HG02973 (cell line): ENCODE results near the gene PRDM12.
A peak's percentile ranks its signal among the peaks of the same experiment; 100 is the strongest.

ENCODE experiments used
- ATAC-seq: cut with Tn5 transposase; IDR thresholded peaks from one replicate; pipeline ENCODE4 v1.9.1; 2021; ENCODE audit warnings: moderate library complexity; ENCODE audit not compliant: unreplicated experiment

The PRDM12 gene

GRCh38 chr9:130687615-130688014 is 23.2 kb downstream of the PRDM12 start:
- no peak for ATAC-seq

DNA sequence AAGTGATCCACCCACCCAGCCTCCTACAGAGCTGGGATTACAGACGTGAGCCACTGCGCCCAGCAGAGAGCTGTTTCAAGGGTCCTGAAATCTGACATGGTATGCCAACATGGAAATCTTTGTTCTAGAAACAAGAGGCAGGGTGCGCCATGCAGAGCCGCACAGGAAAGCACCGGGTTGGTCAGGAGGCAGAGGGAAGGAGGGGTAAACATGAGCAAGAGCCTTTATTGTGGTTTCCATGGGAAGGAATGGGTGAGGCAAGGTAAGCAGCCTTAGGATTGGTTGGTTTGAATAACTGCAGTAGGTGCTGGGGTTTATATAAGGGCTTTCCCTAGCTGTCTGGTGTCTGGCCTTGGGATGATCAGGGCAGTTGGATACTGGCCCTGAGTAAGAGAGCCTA is 23.7 kb downstream of the PRDM12 start:
- no peak for ATAC-seq

GRCh38 chr9:130689572-130689936 is 25.2 kb downstream of the PRDM12 start:
- ATAC-seq = no peak

DNA sequence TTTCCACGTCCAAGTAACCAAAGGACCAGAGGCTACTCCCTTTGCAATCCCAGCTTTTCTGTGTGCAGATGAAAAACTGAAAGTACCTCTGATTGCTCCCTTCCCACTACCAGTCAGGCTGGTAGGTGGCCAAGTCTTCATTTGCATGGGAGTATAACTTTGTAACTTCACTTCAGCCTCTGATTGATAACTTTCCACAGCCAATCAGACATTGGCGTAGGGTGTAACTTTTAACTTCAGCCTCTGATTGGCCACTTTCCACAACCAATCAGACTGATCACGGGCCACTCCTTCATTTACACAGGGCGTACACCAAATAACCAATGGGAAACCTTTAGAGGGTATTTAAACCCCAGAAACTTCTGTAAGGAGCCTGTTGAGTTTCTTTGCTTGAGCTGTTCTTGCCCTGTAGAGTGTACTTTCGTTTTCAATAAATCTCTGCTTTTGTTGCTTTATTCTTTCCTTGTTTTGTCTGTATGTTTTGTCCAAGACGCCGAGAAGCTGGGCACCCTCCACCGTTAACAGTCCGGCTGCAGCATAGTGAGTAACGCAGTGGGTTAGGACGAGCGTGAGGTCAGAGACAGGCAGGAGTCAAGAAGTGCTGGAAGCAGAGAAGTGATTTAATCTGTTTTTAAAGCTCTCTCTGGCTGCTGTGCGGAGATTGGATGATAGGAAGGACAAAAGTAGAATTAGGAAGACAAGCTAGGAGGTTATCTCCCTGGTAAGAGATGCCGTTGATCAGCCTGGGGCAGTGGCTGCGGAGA is 25.7 kb downstream of the PRDM12 start:
- ATAC-seq = no peak

DNA sequence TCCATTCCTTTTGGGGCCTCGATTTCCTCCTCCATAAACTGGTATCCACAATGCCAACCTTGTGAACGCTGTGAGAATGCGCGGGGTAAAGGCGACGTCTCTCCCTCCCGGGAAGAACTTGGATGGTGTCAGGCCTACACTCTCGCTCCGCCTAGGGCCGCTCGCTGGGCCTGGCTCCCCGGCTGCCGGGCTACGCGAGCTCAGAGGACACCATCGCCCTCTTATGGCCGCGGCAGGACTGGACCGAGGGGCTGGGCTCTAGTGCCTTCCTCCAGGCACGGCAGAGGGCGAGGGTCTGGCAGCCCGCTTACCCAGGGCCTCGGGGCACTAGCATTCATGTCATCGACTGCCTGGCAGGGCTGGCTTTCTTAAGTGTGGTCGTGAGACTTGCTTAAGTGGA is 27.9 kb downstream of the PRDM12 start:
- no peak for ATAC-seq

GRCh38 chr9:130693101-130693425 is 28.7 kb downstream of the PRDM12 start:
- no peak for ATAC-seq

- ATAC-seq = peak; percentile 87
Observed at GRCh38 chr9:130693426-130694191, 29.2 kb downstream of the PRDM12 start, which contains the start of gene EXOSC2. TSS of gene EXOSC2 (plus strand) at chr9:130693780. CDS start at chr9:130693792, 12 bp downstream.

DNA sequence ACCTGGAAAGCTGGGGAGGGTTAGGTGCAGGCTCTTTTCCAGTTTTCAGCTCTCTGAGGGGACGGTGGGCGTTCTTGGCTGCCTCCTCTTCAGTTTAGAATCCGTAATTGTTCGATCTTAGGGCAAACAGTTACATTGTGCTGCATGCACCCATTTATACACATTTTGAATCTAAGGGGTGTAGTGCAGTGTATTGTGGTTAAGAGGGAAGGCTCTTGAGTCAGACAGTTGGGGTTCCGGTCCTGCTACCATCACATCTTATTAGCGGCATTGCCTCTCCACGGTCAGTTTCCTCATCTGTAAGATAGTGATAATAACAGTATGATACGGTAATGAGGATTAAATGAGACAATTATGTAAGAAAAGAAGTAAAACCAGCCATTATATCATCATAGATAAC is 29.8 kb downstream of the PRDM12 start:
- ATAC-seq = no peak

DNA sequence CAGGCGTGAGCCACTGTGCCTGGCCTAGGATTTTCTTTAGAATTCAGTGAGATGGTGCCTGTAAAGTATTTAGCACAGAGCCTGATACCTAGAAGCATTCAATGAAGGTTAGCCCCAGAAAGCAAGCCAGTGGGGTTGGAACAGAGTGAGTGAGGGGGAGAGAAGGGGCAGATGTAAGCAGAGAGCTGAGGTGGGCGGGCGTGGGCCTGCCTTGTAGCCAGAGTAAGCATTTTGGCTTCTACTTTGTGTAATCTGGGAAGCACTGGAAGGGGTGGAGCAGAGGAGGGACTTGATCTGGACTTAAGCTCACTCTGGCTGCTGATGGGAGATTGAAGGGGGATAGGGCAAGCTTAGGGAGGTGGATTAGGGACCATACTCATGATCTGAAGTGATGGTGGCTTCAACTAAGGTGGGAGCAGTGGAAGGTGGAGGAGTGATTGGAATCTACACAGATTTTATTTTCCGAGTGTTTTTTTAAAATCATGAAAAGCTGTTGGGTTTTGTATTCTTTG is 31.8 kb downstream of the PRDM12 start:
- no peak for ATAC-seq

DNA sequence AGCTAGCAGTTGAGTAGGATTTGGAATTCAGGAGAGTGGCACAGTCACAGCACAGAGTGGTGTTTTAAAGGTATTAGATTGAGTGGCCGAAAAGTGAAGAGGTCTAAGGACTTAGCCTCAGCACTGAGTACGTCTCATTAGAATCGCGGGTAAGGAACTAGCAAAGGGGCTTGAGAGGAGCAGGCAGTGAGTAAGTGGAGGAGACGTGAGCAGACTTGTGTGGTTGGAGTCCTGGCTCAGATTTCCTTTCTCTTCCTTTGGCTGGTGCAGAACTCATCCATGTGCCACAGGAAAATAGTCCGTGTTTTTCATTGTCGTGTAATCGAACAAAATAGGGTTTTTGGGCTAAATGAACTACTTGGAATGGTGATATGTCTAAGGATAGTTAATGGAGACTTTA is 32.6 kb downstream of the PRDM12 start:
- ATAC-seq = no peak

GRCh38 chr9:130698514-130698913 is 34.1 kb downstream of the PRDM12 start:
- no peak for ATAC-seq

- no peak for ATAC-seq
Observed at GRCh38 chr9:130699047-130699446, 34.7 kb downstream of the PRDM12 start.

GRCh38 chr9:130701059-130702022 is 36.9 kb downstream of the PRDM12 start:
- ATAC-seq = no peak

- ATAC-seq = no peak
Observed at GRCh38 chr9:130703501-130703900, 39.1 kb downstream of the PRDM12 start.

DNA sequence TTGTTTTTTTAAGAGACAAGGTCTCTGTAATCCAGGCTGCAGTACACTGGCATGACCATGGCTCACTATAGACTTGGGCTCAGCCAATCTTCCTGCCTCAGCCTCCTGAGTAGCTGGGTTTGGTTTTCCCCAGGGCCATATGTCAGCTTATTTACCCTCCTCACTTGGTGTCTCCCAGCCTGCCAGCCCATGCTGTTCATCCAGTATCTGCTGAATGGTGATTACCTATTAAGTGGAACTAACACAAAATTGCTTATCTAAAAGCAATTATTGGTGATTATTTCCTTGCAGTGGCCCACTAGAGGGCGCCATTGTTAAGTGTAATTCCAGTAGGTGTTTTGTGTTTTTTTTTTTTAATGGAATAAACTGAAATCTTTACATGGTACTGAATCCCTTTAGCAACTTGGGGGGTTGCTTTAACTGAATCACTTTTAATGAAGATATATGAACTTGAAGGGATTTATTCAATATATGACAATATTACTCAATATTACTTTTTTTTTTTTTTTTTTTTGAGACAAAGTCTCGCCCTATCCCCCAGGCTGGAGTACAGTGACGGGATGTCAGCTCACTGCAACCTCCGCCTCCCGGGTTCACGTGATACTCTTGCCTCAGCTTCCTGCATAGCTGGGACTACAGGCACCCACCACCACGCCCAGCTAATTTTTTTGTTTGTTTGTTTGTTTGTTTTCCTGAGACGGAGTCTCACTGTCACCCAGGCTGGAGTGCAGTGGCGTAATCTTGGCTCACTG is 43.0 kb downstream of the PRDM12 start:
- no peak for ATAC-seq

DNA sequence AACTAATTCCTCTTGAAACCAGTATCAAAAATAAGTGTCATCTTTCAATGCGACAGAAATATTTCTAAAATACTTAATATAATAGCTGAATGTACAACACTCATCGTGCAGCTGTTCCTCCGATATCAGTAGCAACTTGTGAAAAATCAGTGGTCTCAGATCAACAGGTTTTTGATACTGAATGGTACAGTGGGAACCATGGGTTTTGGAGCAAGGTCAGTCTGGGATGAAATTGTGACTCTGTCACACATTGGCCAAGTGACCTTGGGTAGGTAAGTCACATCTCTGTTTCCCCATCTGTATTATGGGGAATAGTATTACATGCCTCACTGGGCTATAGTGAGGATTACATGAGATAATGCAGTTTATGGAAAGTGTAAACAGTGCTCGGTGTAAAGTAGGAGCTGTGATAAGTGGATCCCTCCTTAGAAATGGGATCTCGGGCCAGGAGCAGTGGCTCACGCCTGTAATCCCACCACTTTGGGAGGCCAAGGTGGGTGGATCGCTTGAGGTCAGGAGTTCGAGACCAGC is 46.5 kb downstream of the PRDM12 start:
- no peak for ATAC-seq

DNA sequence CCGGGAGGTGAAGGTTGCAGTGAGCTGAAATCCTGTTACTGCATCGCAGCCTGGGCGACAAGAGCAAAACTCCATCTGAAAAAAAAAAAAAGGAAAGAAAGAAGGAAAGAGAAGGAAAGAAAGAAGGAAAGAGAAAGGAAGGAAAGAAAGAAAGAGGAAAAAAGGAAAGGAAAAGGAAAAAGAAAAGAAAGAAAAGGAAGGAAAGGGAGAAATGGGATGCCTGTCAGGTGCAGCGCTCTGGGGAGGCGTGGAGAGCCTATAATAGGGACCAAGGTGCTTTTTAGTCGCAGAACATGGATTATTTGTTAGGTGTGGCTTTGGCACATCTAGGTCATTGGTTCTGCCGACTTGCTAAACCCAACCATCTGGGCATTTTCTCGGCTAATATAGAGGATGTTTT is 47.1 kb downstream of the PRDM12 start:
- ATAC-seq = no peak

DNA sequence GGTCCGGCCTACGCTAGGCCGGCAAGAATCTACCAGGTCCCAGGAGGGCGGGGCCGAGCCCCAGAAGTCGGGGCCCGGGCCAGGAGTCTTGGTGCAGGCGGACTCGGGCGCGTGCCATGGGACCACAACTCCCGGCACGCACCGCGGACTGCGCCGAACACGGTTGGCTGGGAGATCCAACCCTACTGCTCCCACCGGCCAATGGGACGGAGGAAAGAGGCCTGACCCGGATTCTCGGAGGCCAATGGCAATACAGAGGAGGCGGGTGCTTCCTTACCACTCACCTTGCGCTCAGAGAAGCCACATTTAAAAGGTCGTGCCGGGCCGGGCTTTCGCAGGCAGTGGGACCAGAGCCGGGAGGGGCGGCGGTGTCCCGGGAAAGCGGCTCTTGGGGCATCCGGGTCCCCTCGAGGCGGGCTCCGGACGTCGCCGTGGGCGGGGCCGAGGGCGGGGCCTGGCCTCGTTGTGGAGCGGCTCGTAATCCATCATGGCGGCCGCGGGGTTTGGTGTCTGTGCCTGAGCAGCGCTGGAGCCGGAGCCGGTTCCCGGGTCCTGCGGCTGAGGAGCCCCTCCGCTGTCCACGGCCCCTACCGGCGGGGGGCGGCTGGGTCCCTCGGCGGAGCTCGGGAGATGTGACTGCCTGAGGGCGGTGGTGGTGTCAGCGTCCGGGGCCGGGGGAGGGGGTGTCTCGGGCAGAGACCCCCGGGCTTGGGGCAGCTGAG is 48.3 kb downstream of the PRDM12 start:
- ATAC-seq = peak; percentile 94

DNA sequence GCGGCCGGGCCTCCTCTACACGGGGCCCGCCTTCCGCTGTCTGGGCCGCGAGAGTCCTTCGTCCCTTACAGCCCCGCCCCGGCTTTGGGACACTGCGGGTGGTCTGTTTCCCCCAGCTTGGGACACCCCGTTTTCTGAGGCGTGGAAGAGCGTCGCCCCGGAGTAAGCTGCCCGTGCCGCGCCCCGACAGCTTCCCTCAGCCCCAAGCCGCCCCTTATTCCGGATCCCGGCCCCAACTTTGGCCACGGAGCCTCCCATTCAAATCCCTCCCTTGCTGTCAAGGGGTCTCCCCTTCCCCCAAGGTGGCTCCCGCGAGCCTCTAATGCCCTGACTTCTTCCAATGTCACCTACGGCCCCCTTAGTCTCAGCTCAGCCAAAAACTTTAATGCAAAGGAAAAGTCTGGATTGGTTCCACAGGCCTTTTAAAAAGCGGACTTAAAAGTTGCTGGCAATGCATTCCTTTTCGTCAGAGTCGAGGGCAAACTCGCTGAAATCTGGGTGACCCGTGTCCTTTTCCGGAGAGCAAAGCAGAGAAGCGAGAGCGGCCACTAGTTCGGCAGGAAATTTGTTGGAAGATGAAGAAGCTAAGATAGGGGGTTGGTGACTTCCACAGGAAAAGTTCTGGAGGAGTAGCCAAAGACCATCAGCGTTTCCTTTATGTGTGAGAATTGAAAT is 49.0 kb downstream of the PRDM12 start:
- peak; percentile 3 for ATAC-seq
